Spleen (tissue), 11 donors: ENCODE measurements around the gene NOVA1. TPM values are rescaled to one million over a fixed set of nuclear protein-coding genes. Genes with fewer than 3 reads are reported as not detected.

ENCODE experiments used
- DNase-seq: peaks from one replicate; pipeline ENCODE4 v3.0.0-alpha.2; 2020
- H3K27ac ChIP-seq, 8 donors: fragments of 200-600 bp; sonication (generic) in 7 of 8; 1 replicate in 4 of 8; 2 replicates in 4 of 8; pipeline versions ENCODE4 v1.5.0 to v1.8.0; 2016 to 2021; ENCODE audit warnings: inconsistent platforms in 4 of 8, mild to moderate bottlenecking in 4 of 8, moderate library complexity in 1 of 8
- H3K27me3 ChIP-seq, 7 donors: fragments of 200-600 bp; sonication (generic) in 6 of 7; replicated peaks in 1 of 7; 1 replicate in 4 of 7; 2 replicates in 3 of 7; pipeline versions ENCODE4 v1.5.0 to v1.8.0; 2016 to 2021; ENCODE audit warnings: inconsistent platforms in 3 of 7, mild to moderate bottlenecking in 1 of 7
- H3K36me3 ChIP-seq, 6 donors: fragments of 200-600 bp; sonication (generic) in 5 of 6; 1 replicate in 4 of 6; 2 replicates in 2 of 6; pipeline versions ENCODE4 v1.5.0 to v1.8.0; 2016 to 2021; ENCODE audit warnings: inconsistent platforms in 2 of 6
- H3K4me1 ChIP-seq, 6 donors: fragments of 200-600 bp; sonication (generic) in 5 of 6; 1 replicate in 3 of 6; 2 replicates in 3 of 6; pipeline versions ENCODE4 v1.5.0 to v1.8.0; 2016 to 2021; ENCODE audit warnings: inconsistent platforms in 3 of 6
- H3K4me3 ChIP-seq, 8 donors: fragments of 200-600 bp; sonication (generic) in 7 of 8; 1 replicate in 4 of 8; 2 replicates in 4 of 8; pipeline versions ENCODE4 v1.5.0 to v1.8.0; 2016 to 2021; ENCODE audit warnings: inconsistent platforms in 4 of 8, mild to moderate bottlenecking in 4 of 8, moderate library complexity in 2 of 8
- H3K9me3 ChIP-seq, 8 donors: fragments of 200-600 bp; sonication (generic) in 7 of 8; 1 replicate in 4 of 8; 2 replicates in 4 of 8; pipeline versions ENCODE4 v1.5.0 to v1.8.0; 2016 to 2021; ENCODE audit warnings: inconsistent platforms in 4 of 8
- POLR2A ChIP-seq, 3 donors: fragments of 450-650 bp; IDR thresholded peaks; one replicate each; pipeline ENCODE4 v1.5.1; 2017; ENCODE audit warnings: antibody characterized with exemption in 3 of 3, mild to moderate bottlenecking in 1 of 3
- POLR2AphosphoS5 ChIP-seq, 3 donors: sonication (generic); formaldehyde crosslinking; IDR thresholded peaks; one replicate each; pipeline ENCODE4 v1.5.1; 2017; ENCODE audit warnings: antibody characterized with exemption in 3 of 3
- WGBS, 5 donors: extraction: QIAGEN DNeasy Blood & Tissue Kit in 3 of 5; methylation state at CpG; one replicate each; pipeline versions ENCODE4 v1.1.5 to v1.1.7; 2013 to 2018; 5-methylcytosine and 5-hydroxymethylcytosine counted together
- intact Hi-C: fragments of 100-400 bp; cut with DNase I; formaldehyde crosslinking; loops from one replicate; pipeline ENCODE4 v1.15.0; 2023; ENCODE audit warnings: low total_unique reads
- polyA plus RNA-seq, 3 donors: library from polyadenylated mRNA; stranded (reverse); fragments of 200-250 nt; gene quantifications; one replicate each; pipeline ENCODE4 v1.2.1, GENCODE V29; 2013
- total RNA-seq, 7 donors: library from RNA; depleted of rRNA in 3 of 7; stranded (reverse); fragments of >200 nt in 3 of 7; fragmentation: NEBNext Ultra II Directional in 4 of 7; extraction: Animal tissue kit (Norgen Biotek cat#: 25700) in 4 of 7; gene quantifications; one replicate each; pipeline versions ENCODE4 v1.1.0 to v1.2.1, GENCODE V29; 2016 to 2021
- TF ChIP-seq, protein P1 (sequence below), 11 experiments: fragments of 200-600 bp in 7 of 11; fragments of 450-650 bp in 4 of 11; sonication (generic) in 4 of 11; IDR thresholded peaks in 8 of 11; conservative IDR thresholded peaks in 3 of 11; 1 replicate in 7 of 11; 2 replicates in 4 of 11; pipeline versions ENCODE4 v1.4.0 to v1.8.0; 2016 to 2021; ENCODE audit warnings: antibody characterized with exemption in 11 of 11, inconsistent platforms in 4 of 11, mild to moderate bottlenecking in 1 of 11
- donor health status: healthy with polysubstance abuse.
- donor health status: DM: no; HTN: no; CAD: no; lungs with moderate emphysema.
- donor health status: DM: no; HTN: no; CAD: no.
- donor health status: Bipolar disorder and iron deficiency.
- donor health status: healthy.
- donor health status: DM: no; HTN: no; CAD: no.
- donor health status: DM: yes; HTN: yes; CAD: no.

Gene NOVA1
- total and polyA plus RNA-seq, 10 donors = 0.59 to 4.0 (median 2.4) TPM

GRCh38 chr14:26589925-26590324 lies 7.9 kb downstream of the NOVA1 start:
- H3K4me1 ChIP-seq = no peaks in the 10 kb centered on the region
- no peak for DNase-seq
- intact Hi-C loops = no loop called here
- H3K9me3 ChIP-seq = no peaks in the 10 kb centered on the region
- no peak overlapping the region for H3K27ac ChIP-seq
- H3K27me3 ChIP-seq = no peaks in the 10 kb centered on the region
- no peak for TF ChIP-seq POLR2A (IDR thresholded peaks at IDR 0.05)
- TF ChIP-seq POLR2AphosphoS5 (IDR thresholded peaks at IDR 0.05) = no peak
- no peak overlapping the region for H3K4me3 ChIP-seq
- no peaks in the 10 kb centered on the region for H3K36me3 ChIP-seq
- WGBS, 5 donors = 70 to 97% (median 78%) methylated on average over 1 of the region's 1 CpG

DNA sequence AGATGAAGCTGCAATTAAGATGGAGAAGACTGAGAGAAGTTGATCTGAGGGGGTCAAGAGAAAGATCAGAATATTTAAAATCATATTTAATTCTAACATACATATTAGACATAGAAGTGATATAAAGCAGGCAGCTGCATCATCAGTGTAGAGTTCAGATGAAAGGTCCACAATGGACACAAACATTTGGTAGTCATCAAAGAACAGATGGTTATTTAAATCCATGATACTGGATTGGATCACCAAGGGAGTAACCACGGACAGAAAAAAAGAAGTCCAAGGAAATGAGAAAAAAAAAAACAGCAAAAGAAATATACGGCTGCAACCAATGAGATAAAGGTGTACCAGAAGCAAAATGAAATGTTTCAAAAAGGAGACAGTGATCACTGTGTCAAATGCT lies 20.1 kb downstream of the NOVA1 start:
- Histone ChIP-seq H3K4me1 (no peaks in the 10 kb centered on the region), H3K4me3 (no peak overlapping the region), H3K36me3 (no peaks in the 10 kb centered on the region), H3K27ac (no peak overlapping the region), H3K27me3 (no peaks in the 10 kb centered on the region), H3K9me3 (peaks cover 0 to 4% (median 0%) of the 10 kb centered on the region in 8 donors)
- intact Hi-C loops = no loop called here
- 63 to 81% (median 79%) methylated on average over 2 of the region's 2 CpGs for WGBS, 5 donors
- no peak for TF ChIP-seq POLR2A (IDR thresholded peaks at IDR 0.05)
- TF ChIP-seq, protein P1, sequence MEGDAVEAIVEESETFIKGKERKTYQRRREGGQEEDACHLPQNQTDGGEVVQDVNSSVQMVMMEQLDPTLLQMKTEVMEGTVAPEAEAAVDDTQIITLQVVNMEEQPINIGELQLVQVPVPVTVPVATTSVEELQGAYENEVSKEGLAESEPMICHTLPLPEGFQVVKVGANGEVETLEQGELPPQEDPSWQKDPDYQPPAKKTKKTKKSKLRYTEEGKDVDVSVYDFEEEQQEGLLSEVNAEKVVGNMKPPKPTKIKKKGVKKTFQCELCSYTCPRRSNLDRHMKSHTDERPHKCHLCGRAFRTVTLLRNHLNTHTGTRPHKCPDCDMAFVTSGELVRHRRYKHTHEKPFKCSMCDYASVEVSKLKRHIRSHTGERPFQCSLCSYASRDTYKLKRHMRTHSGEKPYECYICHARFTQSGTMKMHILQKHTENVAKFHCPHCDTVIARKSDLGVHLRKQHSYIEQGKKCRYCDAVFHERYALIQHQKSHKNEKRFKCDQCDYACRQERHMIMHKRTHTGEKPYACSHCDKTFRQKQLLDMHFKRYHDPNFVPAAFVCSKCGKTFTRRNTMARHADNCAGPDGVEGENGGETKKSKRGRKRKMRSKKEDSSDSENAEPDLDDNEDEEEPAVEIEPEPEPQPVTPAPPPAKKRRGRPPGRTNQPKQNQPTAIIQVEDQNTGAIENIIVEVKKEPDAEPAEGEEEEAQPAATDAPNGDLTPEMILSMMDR (IDR thresholded peaks at IDR 0.05 in 8 of 11, conservative IDR thresholded peaks at IDR 0.05 in 3 of 11) = no peak
- TF ChIP-seq POLR2AphosphoS5 (IDR thresholded peaks at IDR 0.05) = no peak
- DNase-seq = no peak

GRCh38 chr14:26554069-26554772 lies 43.6 kb downstream of the NOVA1 start:
- H3K36me3 ChIP-seq = no peaks in the 10 kb centered on the region
- WGBS, 5 donors = 29 to 57% (median 39%) methylated on average over 1 of the region's 1 CpG
- intact Hi-C loops = no loop called here

DNA sequence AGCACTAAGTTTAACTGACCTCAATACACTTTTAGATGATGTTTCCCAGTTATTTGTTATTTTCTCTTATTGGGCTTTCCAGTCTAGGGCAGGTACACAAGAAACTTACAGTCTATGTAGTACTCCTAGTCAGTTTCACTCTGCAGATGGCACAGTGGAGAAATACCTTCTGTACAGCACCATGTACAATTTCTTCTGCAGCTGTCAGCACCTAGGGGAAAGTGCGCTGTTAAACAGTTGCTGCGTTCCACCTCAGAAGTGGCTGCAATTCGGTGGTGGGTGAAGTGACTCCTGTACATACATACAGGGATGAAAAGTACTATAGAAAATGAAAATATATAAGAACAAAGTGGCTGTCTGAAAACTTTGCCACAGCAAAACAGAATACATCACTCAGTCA lies 48.3 kb downstream of the NOVA1 start:
- WGBS, 5 donors = 89 to 95% (median 91%) methylated on average over 3 of the region's 3 CpGs
- intact Hi-C loops = no loop called here
- Histone ChIP-seq H3K27me3 (no peaks in the 10 kb centered on the region), H3K9me3 (no peaks in the 10 kb centered on the region), H3K36me3 (no peaks in the 10 kb centered on the region), H3K4me3 (no peak overlapping the region), H3K27ac (no peak overlapping the region), H3K4me1 (no peaks in the 10 kb centered on the region)
- no peak for TF ChIP-seq POLR2A (IDR thresholded peaks at IDR 0.05)
- TF ChIP-seq POLR2AphosphoS5 (IDR thresholded peaks at IDR 0.05) = no peak
- TF ChIP-seq, protein P1 (IDR thresholded peaks at IDR 0.05 in 8 of 11, conservative IDR thresholded peaks at IDR 0.05 in 3 of 11) = no peak
- no peak for DNase-seq

More at GRCh38 chr14:26554069-26554772, 43.6 kb downstream of the NOVA1 start:
- no peak for TF ChIP-seq POLR2A (IDR thresholded peaks at IDR 0.05)
- Histone ChIP-seq H3K4me3 (no peak overlapping the region), H3K27ac (no peak overlapping the region), H3K9me3 (no peaks in the 10 kb centered on the region), H3K4me1 (no peaks in the 10 kb centered on the region), H3K27me3 (no peaks in the 10 kb centered on the region)
- no peak for DNase-seq

- no peak for DNase-seq
- TF ChIP-seq POLR2AphosphoS5 (IDR thresholded peaks at IDR 0.05) = no peak
- TF ChIP-seq, protein P1 (IDR thresholded peaks at IDR 0.05 in 8 of 11, conservative IDR thresholded peaks at IDR 0.05 in 3 of 11) = no peak
- no peak for TF ChIP-seq POLR2A (IDR thresholded peaks at IDR 0.05)
- no peaks in the 10 kb centered on the region for H3K36me3 ChIP-seq
- no peaks in the 10 kb centered on the region for H3K27me3 ChIP-seq
- no peak overlapping the region for H3K4me3 ChIP-seq
- H3K9me3 ChIP-seq = no peaks in the 10 kb centered on the region
- no peak overlapping the region for H3K27ac ChIP-seq
- intact Hi-C loops = no loop called here
- H3K4me1 ChIP-seq = no peaks in the 10 kb centered on the region
Measured at GRCh38 chr14:26548406-26548805, 49.4 kb downstream of the NOVA1 start.
